ENCODE data around the gene NRAP. TPM values are rescaled to one million over a fixed set of nuclear protein-coding genes. Genes with fewer than 3 reads are reported as not detected.

The NRAP gene
- total RNA-seq, 1 donor from 2014 or later = not detected

DNA sequence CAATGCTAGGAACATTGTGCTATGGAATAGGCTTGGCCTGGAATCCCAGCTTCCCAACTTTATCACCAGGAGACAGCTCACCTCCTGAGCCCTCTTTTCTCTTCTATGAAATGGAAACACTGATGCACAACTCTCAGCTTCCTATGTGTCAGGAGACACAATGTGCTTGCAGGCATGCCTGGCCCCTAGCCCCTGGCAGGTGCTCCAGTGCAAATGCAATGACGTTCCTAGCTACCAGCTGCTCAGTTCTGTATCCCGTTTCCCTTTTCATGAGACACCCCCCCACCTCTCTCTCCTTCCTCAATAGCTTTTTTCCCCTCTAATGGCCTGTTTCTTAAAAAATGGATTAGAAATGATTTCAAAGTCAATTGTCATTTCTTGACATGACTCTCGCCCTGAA, 80.3 kb downstream of the NRAP start:
- H3K9me3 ChIP-seq = no peaks in the 10 kb centered on the region
- ATAC-seq (no peak), DNase-seq (no peak)
- no peaks in the 10 kb centered on the region for H3K36me3 ChIP-seq
- TF ChIP-seq, protein P1, sequence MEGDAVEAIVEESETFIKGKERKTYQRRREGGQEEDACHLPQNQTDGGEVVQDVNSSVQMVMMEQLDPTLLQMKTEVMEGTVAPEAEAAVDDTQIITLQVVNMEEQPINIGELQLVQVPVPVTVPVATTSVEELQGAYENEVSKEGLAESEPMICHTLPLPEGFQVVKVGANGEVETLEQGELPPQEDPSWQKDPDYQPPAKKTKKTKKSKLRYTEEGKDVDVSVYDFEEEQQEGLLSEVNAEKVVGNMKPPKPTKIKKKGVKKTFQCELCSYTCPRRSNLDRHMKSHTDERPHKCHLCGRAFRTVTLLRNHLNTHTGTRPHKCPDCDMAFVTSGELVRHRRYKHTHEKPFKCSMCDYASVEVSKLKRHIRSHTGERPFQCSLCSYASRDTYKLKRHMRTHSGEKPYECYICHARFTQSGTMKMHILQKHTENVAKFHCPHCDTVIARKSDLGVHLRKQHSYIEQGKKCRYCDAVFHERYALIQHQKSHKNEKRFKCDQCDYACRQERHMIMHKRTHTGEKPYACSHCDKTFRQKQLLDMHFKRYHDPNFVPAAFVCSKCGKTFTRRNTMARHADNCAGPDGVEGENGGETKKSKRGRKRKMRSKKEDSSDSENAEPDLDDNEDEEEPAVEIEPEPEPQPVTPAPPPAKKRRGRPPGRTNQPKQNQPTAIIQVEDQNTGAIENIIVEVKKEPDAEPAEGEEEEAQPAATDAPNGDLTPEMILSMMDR (IDR thresholded peaks at IDR 0.05) = no peak
- intact Hi-C loops (cut with DNase I) = no loop called here
- no peak overlapping the region for H3K27ac ChIP-seq
- H3K4me3 ChIP-seq = no peak overlapping the region
- H3K27me3 ChIP-seq (ENCODE audit: low read depth) = no peaks in the 10 kb centered on the region
- H3K4me1 ChIP-seq = no peaks in the 10 kb centered on the region

DNA sequence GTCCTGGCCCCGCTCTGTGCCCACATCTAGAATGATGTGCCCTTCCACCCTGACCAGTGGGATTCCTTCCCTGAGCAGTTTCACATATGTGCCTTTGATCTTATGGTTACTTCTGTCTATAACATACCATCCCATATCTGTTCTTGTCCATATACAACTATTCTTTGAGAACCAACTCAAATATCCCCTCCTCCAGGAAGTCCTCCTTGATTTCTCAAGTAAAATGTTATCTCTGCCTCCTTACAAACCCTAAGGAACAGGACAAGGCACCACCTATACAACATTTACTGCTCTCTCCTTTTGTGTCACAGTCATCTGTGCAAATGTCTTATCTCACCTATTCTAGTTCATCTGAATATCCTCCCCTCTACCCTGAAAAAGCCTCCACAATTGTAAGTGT, 82.7 kb downstream of the NRAP start:
- ATAC-seq = no peak
- no peak for DNase-seq
- H3K36me3 ChIP-seq = no peaks in the 10 kb centered on the region
- no peaks in the 10 kb centered on the region for H3K27me3 ChIP-seq (ENCODE audit: low read depth)
- no peaks in the 10 kb centered on the region for H3K4me1 ChIP-seq
- H3K4me3 ChIP-seq = no peak overlapping the region
- TF ChIP-seq, protein P1 (IDR thresholded peaks at IDR 0.05) = no peak
- H3K9me3 ChIP-seq = no peaks in the 10 kb centered on the region
- intact Hi-C loops (cut with DNase I) = no loop called here
- no peak overlapping the region for H3K27ac ChIP-seq

DNA sequence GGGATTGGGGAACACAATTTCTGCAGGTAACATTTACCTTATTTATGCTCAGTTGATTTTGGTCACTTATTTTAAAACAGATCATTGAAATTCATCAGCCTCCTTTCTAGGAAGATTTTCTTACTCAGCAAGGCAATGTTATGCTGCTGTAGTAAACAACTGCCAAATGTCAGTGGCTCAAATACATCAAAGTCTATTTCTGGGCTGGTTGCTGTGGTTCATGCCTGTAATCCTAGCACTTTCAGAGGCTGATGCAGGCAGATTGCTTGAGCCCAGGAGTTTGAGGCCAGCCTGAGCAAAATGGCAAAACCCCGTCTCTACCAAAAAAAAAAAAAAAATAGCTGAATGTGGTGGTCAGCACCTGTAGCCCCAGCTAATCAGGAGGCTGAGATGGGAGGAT, 85.1 kb downstream of the NRAP start:
- Histone ChIP-seq H3K9me3 (no peaks in the 10 kb centered on the region), H3K4me1 (no peaks in the 10 kb centered on the region), H3K36me3 (no peaks in the 10 kb centered on the region), H3K4me3 (no peak overlapping the region), H3K27ac (no peak overlapping the region), H3K27me3 (ENCODE audit: low read depth) (no peaks in the 10 kb centered on the region)
- TF ChIP-seq, protein P1 (IDR thresholded peaks at IDR 0.05) = no peak
- DNase-seq (no peak), ATAC-seq (no peak)
- intact Hi-C loops (cut with DNase I) = no loop called here

DNA sequence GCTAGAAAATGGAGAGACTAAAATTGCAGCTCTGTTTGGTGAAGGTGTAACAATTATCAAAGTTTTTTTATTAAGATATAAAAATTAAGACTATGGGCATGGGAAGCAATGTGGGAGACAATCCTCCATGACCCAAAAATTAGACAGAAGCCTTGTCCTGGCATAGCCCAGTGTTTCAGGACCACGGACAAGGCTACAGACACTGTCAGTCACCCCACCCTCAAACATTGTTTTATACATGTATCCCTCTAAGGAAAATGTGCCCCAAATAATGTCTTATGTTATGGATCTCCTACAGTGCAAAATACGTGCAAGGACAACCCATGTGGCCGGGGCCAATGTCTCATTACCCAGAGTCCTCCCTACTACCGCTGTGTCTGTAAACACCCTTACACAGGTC, 87.0 kb downstream of the NRAP start:
- intact Hi-C loops (cut with DNase I) = no loop called here
- H3K4me3 ChIP-seq = no peak overlapping the region
- no peaks in the 10 kb centered on the region for H3K36me3 ChIP-seq
- H3K4me1 ChIP-seq = no peaks in the 10 kb centered on the region
- H3K9me3 ChIP-seq = no peaks in the 10 kb centered on the region
- DNase-seq (no peak), ATAC-seq (no peak)
- TF ChIP-seq, protein P1 (IDR thresholded peaks at IDR 0.05) = no peak
- no peak overlapping the region for H3K27ac ChIP-seq
- H3K27me3 ChIP-seq (ENCODE audit: low read depth) = no peaks in the 10 kb centered on the region

DNA sequence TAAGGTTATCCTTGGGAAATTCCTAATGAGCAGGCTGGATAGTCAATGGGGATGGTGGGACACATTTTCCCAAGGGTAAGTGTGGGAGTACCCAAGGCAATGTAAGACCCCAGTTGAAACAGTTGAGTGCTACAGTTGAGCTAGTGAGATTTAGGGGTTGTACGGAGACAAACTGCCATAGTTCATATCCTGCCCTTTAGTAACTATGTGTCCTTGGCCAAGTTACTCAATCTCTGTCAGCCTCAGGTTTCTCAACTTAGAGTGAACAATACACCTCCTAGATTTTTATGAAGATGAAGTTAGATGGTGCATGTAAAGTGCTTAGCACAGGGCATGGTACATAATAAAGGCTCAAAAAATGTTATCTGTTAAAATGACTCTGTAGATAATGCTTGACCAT, 90.5 kb downstream of the NRAP start:
- TF ChIP-seq, protein P1 (IDR thresholded peaks at IDR 0.05) = no peak
- Histone ChIP-seq H3K36me3 (no peaks in the 10 kb centered on the region), H3K4me1 (no peaks in the 10 kb centered on the region), H3K9me3 (no peaks in the 10 kb centered on the region), H3K27me3 (ENCODE audit: low read depth) (no peaks in the 10 kb centered on the region), H3K27ac (no peak overlapping the region), H3K4me3 (no peak overlapping the region)
- intact Hi-C loops (cut with DNase I) = no loop called here
- ATAC-seq = no peak
- DNase-seq = no peak
